B cell (primary cell): ENCODE measurements around the gene PPFIA2. TPM values are rescaled to one million over a fixed set of nuclear protein-coding genes. Genes with fewer than 3 reads are reported as not detected.

ENCODE experiments used
- ATAC-seq: fragments of 200-7000 bp; cut with Tn5 transposase; one replicate; pipeline ENCODE4 v1.10.0; 2021; ENCODE audit warnings: low read depth, mild to moderate bottlenecking, moderate number of reproducible peaks, moderate library complexity
- CTCF ChIA-PET: fragments of 350-600 bp; sonication (Branson Sonifier 250); formaldehyde crosslinking; loops from one replicate; lab custom pipeline; 2021; ENCODE audit warnings: antibody characterized with exemption, inconsistent platforms; lab: Charles Lee
- POLR2A ChIA-PET: fragments of 350-600 bp; sonication (Branson Sonifier 250); formaldehyde crosslinking; loops from one replicate; lab custom pipeline; 2021; ENCODE audit warnings: antibody characterized with exemption; lab: Charles Lee
- DNase-seq: peaks from one replicate; pipeline ENCODE4 v3.0.0; 2013
- H2AFZ ChIP-seq: 2 replicates; pipeline ENCODE4 v1.6.1; 2012; ENCODE audit warnings: mild to moderate bottlenecking, low read depth, low read length; ENCODE audit not compliant: insufficient read depth, poor library complexity, severe bottlenecking
- H3K27ac ChIP-seq, 2 donors: 1 replicate in 1 of 2; 2 replicates in 1 of 2; pipeline ENCODE4 v1.5.1; 2012 to 2013; ENCODE audit warnings: low read length in 2 of 2, mild to moderate bottlenecking in 2 of 2, moderate library complexity in 1 of 2
- H3K27me3 ChIP-seq, 4 experiments: fragments of 200-600 bp in 1 of 4; sonication (generic) in 1 of 4; replicated peaks in 1 of 4; 1 replicate in 2 of 4; 2 replicates in 2 of 4; pipeline versions ENCODE4 v1.6.1 to v1.7.0; 2013 to 2016; ENCODE audit warnings: low read length in 3 of 4, mild to moderate bottlenecking in 2 of 4, mixed read lengths in 1 of 4, moderate library complexity in 1 of 4; ENCODE audit not compliant: insufficient read depth in 4 of 4, control insufficient read depth in 3 of 4; ENCODE audit errors: control extremely low read depth in 1 of 4
- H3K36me3 ChIP-seq, 2 experiments: replicated peaks in 1 of 2; 1 replicate in 1 of 2; 2 replicates in 1 of 2; pipeline versions ENCODE4 v1.6.1 to v1.7.1; 2013; ENCODE audit warnings: low read length in 1 of 2; ENCODE audit not compliant: insufficient read depth in 2 of 2, control insufficient read depth in 1 of 2; ENCODE audit errors: control extremely low read depth in 1 of 2, extremely low read depth in 1 of 2
- H3K4me1 ChIP-seq, 2 donors: fragments of 200-600 bp in 1 of 2; sonication (generic) in 1 of 2; 1 replicate in 1 of 2; 2 replicates in 1 of 2; pipeline versions ENCODE4 v1.5.1 to v1.6.1; 2013 to 2017; ENCODE audit warnings: low read length in 2 of 2; ENCODE audit not compliant: control insufficient read depth in 2 of 2, insufficient read depth in 2 of 2
- H3K4me2 ChIP-seq: replicated peaks from 2 replicates; pipeline ENCODE3; 2012; ENCODE audit warnings: mild to moderate bottlenecking, low read depth, low read length; ENCODE audit not compliant: poor library complexity, severe bottlenecking
- H3K4me3 ChIP-seq, 5 experiments: fragments of 200-600 bp in 1 of 5; sonication (generic) in 1 of 5; 1 replicate in 3 of 5; 2 replicates in 2 of 5; pipeline versions ENCODE4 v1.5.1 to v1.7.0; 2011 to 2016; ENCODE audit warnings: low read length in 4 of 5, mild to moderate bottlenecking in 4 of 5, low read depth in 2 of 5, control low read depth in 1 of 5, moderate library complexity in 1 of 5; ENCODE audit not compliant: insufficient read depth in 1 of 5; ENCODE audit errors: control extremely low read depth in 1 of 5, extremely low read depth in 1 of 5
- H3K79me2 ChIP-seq: fragments of 200-600 bp; sonication (generic); one replicate; pipeline ENCODE4 v1.6.0; 2016; ENCODE audit warnings: low read length; ENCODE audit not compliant: control insufficient read depth, insufficient read depth
- H3K9ac ChIP-seq: fragments of 200-600 bp; sonication (generic); 2 replicates; pipeline ENCODE4 v1.6.1; 2017; ENCODE audit warnings: mild to moderate bottlenecking, low read length, moderate library complexity
- H3K9me3 ChIP-seq, 3 donors: one replicate each; pipeline versions ENCODE4 v1.6.1 to v1.7.1; 2013; ENCODE audit warnings: low read length in 2 of 3; ENCODE audit not compliant: control insufficient read depth in 2 of 3, insufficient read depth in 1 of 3; ENCODE audit errors: control extremely low read depth in 1 of 3
- H4K20me1 ChIP-seq: 2 replicates; pipeline ENCODE4 v1.6.0; 2012; ENCODE audit warnings: mild to moderate bottlenecking, low read length; ENCODE audit not compliant: insufficient read depth, control insufficient read depth, poor library complexity, severe bottlenecking
- H3K27ac Mint-ChIP-seq: one replicate; pipeline ENCODE4 v1.8.0; 2021; ENCODE audit warnings: mixed read lengths
- H3K27me3 Mint-ChIP-seq: one replicate; pipeline ENCODE4 v1.8.0; 2021; ENCODE audit warnings: mixed read lengths
- H3K4me1 Mint-ChIP-seq: one replicate; pipeline ENCODE4 v1.8.0; 2021; ENCODE audit warnings: mixed read lengths
- H3K4me3 Mint-ChIP-seq: one replicate; pipeline ENCODE4 v1.8.0; 2021; ENCODE audit warnings: mixed read lengths
- H3K9me3 Mint-ChIP-seq: one replicate; pipeline ENCODE4 v1.8.0; 2022; ENCODE audit warnings: mixed read lengths; ENCODE audit not compliant: insufficient read depth
- CTCF ChIP-seq: fragments of 200-600 bp; IDR thresholded peaks from one replicate; pipeline ENCODE4 v1.8.0; 2022; ENCODE audit warnings: antibody characterized with exemption, mild to moderate bottlenecking
- EZH2 ChIP-seq: IDR thresholded peaks from 2 replicates; pipeline ENCODE4 v1.6.1; 2012; ENCODE audit warnings: borderline replicate concordance, low read depth, mild to moderate bottlenecking, moderate library complexity, low read length; ENCODE audit not compliant: insufficient read depth, poor library complexity, severe bottlenecking
- WGBS: methylation state at CpG from one replicate; pipeline ENCODE4 v1.1.5; 2013; ENCODE audit warnings: missing lambda C conversion rate; ENCODE audit not compliant: insufficient coverage; 5-methylcytosine and 5-hydroxymethylcytosine counted together
- intact Hi-C: fragments of 100-400 bp; cut with micrococcal nuclease; formaldehyde crosslinking; loops from one replicate; pipeline ENCODE4 v1.10.0; 2022
- polyA plus RNA-seq: library from polyadenylated mRNA; depleted of rRNA; stranded (reverse); fragments of >200 nt; gene quantifications from 2 replicates; pipeline ENCODE4 v1.2.3, GENCODE V29; 2012
- total RNA-seq, 2 donors: library from RNA; stranded (reverse); fragments of 120-200 nt in 1 of 2; gene quantifications; 1 replicate in 1 of 2; 2 replicates in 1 of 2; pipeline versions ENCODE4 v1.2.3 to v1.2.4, GENCODE V29; 2013 to 2022

Gene PPFIA2
- total and polyA plus RNA-seq, 2 donors (not counting 1 experiment from before 2014, with no cell fraction given) = not detected

- ChIA-PET CTCF (no interaction called here), POLR2A (no interaction called here)
- Histone ChIP-seq H3K4me1 (no peaks in the 10 kb centered on the region), H3K4me2 (no peak overlapping the region), H3K9ac (no peak overlapping the region), H3K79me2 (no peaks in the 10 kb centered on the region), H4K20me1 (no peaks in the 10 kb centered on the region), H3K27ac (no peak overlapping the region), H3K9me3 (no peaks in the 10 kb centered on the region), H3K4me3 (no peak overlapping the region), H2AFZ (no peak overlapping the region), H3K36me3 (no peaks in the 10 kb centered on the region), H3K27me3 (no peaks in the 10 kb centered on the region)
- WGBS = no CpG with 5 or more reads among the region's 3 CpGs
- no peak overlapping the region for H3K27ac Mint-ChIP-seq
- intact Hi-C loops = no loop called here
- no peak for TF ChIP-seq EZH2
- TF ChIP-seq CTCF = no peak
- H3K27me3 Mint-ChIP-seq = no peaks in the 10 kb centered on the region
- peaks cover 3% of the 10 kb centered on the region for H3K9me3 Mint-ChIP-seq
- no peak for ATAC-seq
- no peaks in the 10 kb centered on the region for H3K4me1 Mint-ChIP-seq
- DNase-seq = no peak
- no peak overlapping the region for H3K4me3 Mint-ChIP-seq
These were observed 455.2 kb downstream of the PPFIA2 start for GRCh38 chr12:81303935-81304334.

- ATAC-seq (no peak), DNase-seq (no peak)
- H2AFZ ChIP-seq = no peak overlapping the region
- Mint-ChIP-seq H3K4me3 (no peak overlapping the region), H3K9me3 (peaks cover 2% of the 10 kb centered on the region), H3K4me1 (no peaks in the 10 kb centered on the region), H3K27ac (no peak overlapping the region), H3K27me3 (no peaks in the 10 kb centered on the region)
- POLR2A ChIA-PET = no interaction called here
- H3K27me3 ChIP-seq = no peaks in the 10 kb centered on the region
- no peak overlapping the region for H3K4me2 ChIP-seq
- WGBS = no CpG with 5 or more reads among the region's 2 CpGs
- H3K9ac ChIP-seq = no peak overlapping the region
- H3K79me2 ChIP-seq = no peaks in the 10 kb centered on the region
- intact Hi-C loops = no loop called here
- no peaks in the 10 kb centered on the region for H3K4me1 ChIP-seq
- TF ChIP-seq CTCF (no peak), EZH2 (no peak)
- no peaks in the 10 kb centered on the region for H3K36me3 ChIP-seq
- H3K9me3 ChIP-seq = no peaks in the 10 kb centered on the region
- H3K27ac ChIP-seq = no peak overlapping the region
- CTCF ChIA-PET = no interaction called here
- no peaks in the 10 kb centered on the region for H4K20me1 ChIP-seq
- no peak overlapping the region for H3K4me3 ChIP-seq
These were observed 458.7 kb downstream of the PPFIA2 start for GRCh38 chr12:81300454-81300853.
